Hepatocyte (in vitro differentiated cells): Measurements from ENCODE around the gene LCE2D.

Experiments used
- EZH2 ChIP-seq: fragments of 200-600 bp; sonication (generic); IDR thresholded peaks from 2 replicates; pipeline ENCODE4 v1.6.1; 2016; ENCODE audit warnings: antibody characterized with exemption, mild to moderate bottlenecking, borderline replicate concordance
- TF ChIP-seq, protein P1 (sequence below): fragments of 200-600 bp; sonication (generic); IDR thresholded peaks from 2 replicates; pipeline ENCODE4 v1.5.1; 2016; ENCODE audit warnings: antibody characterized with exemption, mild to moderate bottlenecking; ENCODE audit not compliant: poor library complexity

- TF ChIP-seq, protein P1, sequence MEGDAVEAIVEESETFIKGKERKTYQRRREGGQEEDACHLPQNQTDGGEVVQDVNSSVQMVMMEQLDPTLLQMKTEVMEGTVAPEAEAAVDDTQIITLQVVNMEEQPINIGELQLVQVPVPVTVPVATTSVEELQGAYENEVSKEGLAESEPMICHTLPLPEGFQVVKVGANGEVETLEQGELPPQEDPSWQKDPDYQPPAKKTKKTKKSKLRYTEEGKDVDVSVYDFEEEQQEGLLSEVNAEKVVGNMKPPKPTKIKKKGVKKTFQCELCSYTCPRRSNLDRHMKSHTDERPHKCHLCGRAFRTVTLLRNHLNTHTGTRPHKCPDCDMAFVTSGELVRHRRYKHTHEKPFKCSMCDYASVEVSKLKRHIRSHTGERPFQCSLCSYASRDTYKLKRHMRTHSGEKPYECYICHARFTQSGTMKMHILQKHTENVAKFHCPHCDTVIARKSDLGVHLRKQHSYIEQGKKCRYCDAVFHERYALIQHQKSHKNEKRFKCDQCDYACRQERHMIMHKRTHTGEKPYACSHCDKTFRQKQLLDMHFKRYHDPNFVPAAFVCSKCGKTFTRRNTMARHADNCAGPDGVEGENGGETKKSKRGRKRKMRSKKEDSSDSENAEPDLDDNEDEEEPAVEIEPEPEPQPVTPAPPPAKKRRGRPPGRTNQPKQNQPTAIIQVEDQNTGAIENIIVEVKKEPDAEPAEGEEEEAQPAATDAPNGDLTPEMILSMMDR = no peak
- TF ChIP-seq EZH2 = no peak
Measured at GRCh38 chr1:152663098-152663497, at the start of gene LCE2D.
